NB4 (cell line): ENCODE measurements around the gene TTC39B.

Experiments used
- CTCF ChIP-seq: IDR thresholded peaks from one replicate; pipeline ENCODE4 v1.5.1; 2012; ENCODE audit warnings: low read depth, low read length
- MAX ChIP-seq: IDR thresholded peaks from 2 replicates; pipeline ENCODE4 v1.6.1; 2011; ENCODE audit warnings: low read depth, low read length
- MYC ChIP-seq: IDR thresholded peaks from 2 replicates; pipeline ENCODE4 v1.6.1; 2011; ENCODE audit warnings: low read depth, low read length
- POLR2A ChIP-seq: IDR thresholded peaks from 2 replicates; pipeline ENCODE4 v1.6.1; 2011; ENCODE audit warnings: mild to moderate bottlenecking; ENCODE audit not compliant: insufficient read length; ENCODE audit errors: extremely low read depth

GRCh38 chr9:15144622-15145061 is 162.4 kb downstream of the TTC39B start:
- TF ChIP-seq MYC (no peak), CTCF (no peak), MAX (no peak), POLR2A (no peak)
